K562 (cell line): ENCODE results near the gene FCHO1. TPM values are rescaled to one million over a fixed set of nuclear protein-coding genes. Genes with fewer than 3 reads are reported as not detected.

Experiments used
- CBFA2T2 ChIP-seq: fragments of 450-650 bp; conservative IDR thresholded peaks from 2 replicates; pipeline ENCODE4 v1.6.1; 2017; ENCODE audit warnings: mild to moderate bottlenecking
- CHCHD3 ChIP-seq: fragments of 250-450 bp; sonication (Bioruptor Pico); IDR thresholded peaks from 2 replicates; pipeline ENCODE4 v2.1.2; 2022; ENCODE audit warnings: mild to moderate bottlenecking
- DMBX1 ChIP-seq: fragments of 250-450 bp; sonication (Bioruptor Pico); IDR thresholded peaks from 2 replicates; pipeline ENCODE4 v1.8.0; 2022; ENCODE audit warnings: inconsistent platforms, mild to moderate bottlenecking, moderate library complexity, borderline replicate concordance
- EP400 ChIP-seq: fragments of 450-650 bp; IDR thresholded peaks from 2 replicates; pipeline ENCODE4 v1.6.1; 2017; ENCODE audit warnings: antibody characterized with exemption, mild to moderate bottlenecking, moderate library complexity
- HDAC6 ChIP-seq: IDR thresholded peaks from 2 replicates; pipeline ENCODE4 v1.6.1; 2012; ENCODE audit warnings: low read depth, mild to moderate bottlenecking, control low read depth, inconsistent platforms, low read length, moderate library complexity
- HIVEP1 ChIP-seq: fragments of 250-450 bp; sonication (Bioruptor Pico); IDR thresholded peaks from 2 replicates; pipeline ENCODE4 v1.4.0; 2020; ENCODE audit warnings: mild to moderate bottlenecking
- HSF4 ChIP-seq: fragments of 250-450 bp; sonication (Bioruptor Pico); IDR thresholded peaks from 2 replicates; pipeline ENCODE4 v2.1.2; 2022; ENCODE audit warnings: mild to moderate bottlenecking, moderate library complexity, borderline replicate concordance
- MAFK ChIP-seq: IDR thresholded peaks from 2 replicates; pipeline ENCODE4 v1.6.1; 2011; ENCODE audit warnings: low read length, improper control_type of control experiment
- MTA2 ChIP-seq: fragments of 450-650 bp; IDR thresholded peaks from 2 replicates; pipeline ENCODE4 v1.6.1; 2016; ENCODE audit warnings: low read depth
- NR2C2 ChIP-seq, 2 experiments: fragments of 200-800 bp in 1 of 2; sonication (Bioruptor generic) in 1 of 2; sonication (generic) in 1 of 2; formaldehyde crosslinking in 1 of 2; IDR thresholded peaks; 2 replicates each; pipeline versions ENCODE4 v1.6.1 to v1.8.0; 2016 to 2022; ENCODE audit warnings: mild to moderate bottlenecking in 1 of 2, missing compliant biosample characterization in 1 of 2, missing genetic modification characterization in 1 of 2, missing genetic modification reagents in 1 of 2
- POU5F1 ChIP-seq: fragments of 150-350 bp; IDR thresholded peaks from 2 replicates; pipeline ENCODE4 v1.6.1; 2014; ENCODE audit warnings: borderline replicate concordance, low read length, low read depth, mild to moderate bottlenecking; ENCODE audit not compliant: partially characterized antibody
- RBBP5 ChIP-seq: fragments of 200-600 bp; sonication (generic); IDR thresholded peaks from 2 replicates; pipeline ENCODE4 v1.6.1; 2012; ENCODE audit warnings: borderline replicate concordance, mild to moderate bottlenecking, low read length, control low read depth, inconsistent platforms; ENCODE audit not compliant: insufficient read depth, poor library complexity, severe bottlenecking
- TEAD1 ChIP-seq, 2 experiments: fragments of 450-650 bp in 1 of 2; sonication (generic) in 1 of 2; formaldehyde crosslinking; IDR thresholded peaks; 2 replicates each; pipeline versions ENCODE4 v1.4.0 to v1.8.0; 2020 to 2022; ENCODE audit warnings: mild to moderate bottlenecking in 2 of 2, missing genetic modification reagents in 1 of 2
- TFAM ChIP-seq: fragments of 250-450 bp; sonication (Bioruptor Pico); conservative IDR thresholded peaks from 2 replicates; pipeline ENCODE4 v1.5.0; 2021; ENCODE audit warnings: mild to moderate bottlenecking, moderate library complexity
- ZEB2 ChIP-seq: fragments of 450-650 bp; IDR thresholded peaks from 2 replicates; pipeline ENCODE4 v1.6.1; 2016
- ZNF561 ChIP-seq: fragments of 450-650 bp; formaldehyde crosslinking; conservative IDR thresholded peaks from 2 replicates; pipeline ENCODE4 v1.4.0; 2020; ENCODE audit warnings: mild to moderate bottlenecking, moderate library complexity
- polyA plus RNA-seq, 8 experiments: library from polyadenylated mRNA; depleted of rRNA in 4 of 8; stranded (reverse) in 5 of 8; unstranded in 3 of 8; fragments of >200 nt; fragmentation: Nextera tagmentation in 2 of 8; fragmentation: Illumina TruSeq in 1 of 8; extraction: Ambion mirVana in 2 of 8; extraction: Trizol in 1 of 8; gene quantifications; 2 replicates each; pipeline versions ENCODE4 v1.2.1 to v1.2.3, GENCODE V29; 2011 to 2014; ENCODE audit warnings: inconsistent platforms in 1 of 8, missing spikeins in 1 of 8
- total RNA-seq, 7 experiments: library from RNA; depleted of rRNA in 6 of 7; stranded (reverse); fragments of >200 nt in 6 of 7; fragmentation: Illumina TruSeq in 2 of 7; extraction: Trizol in 2 of 7; gene quantifications; 2 replicates each; pipeline versions ENCODE4 v1.2.1 to v1.2.3, GENCODE V29; 2011 to 2021; ENCODE audit warnings: low replicate concordance in 1 of 7
- TF ChIP-seq, protein P1 (sequence below): sonication (generic); formaldehyde crosslinking; IDR thresholded peaks from 2 replicates; pipeline ENCODE4 v1.8.1; 2023; ENCODE audit warnings: mild to moderate bottlenecking, missing genetic modification reagents
- TF ChIP-seq, protein P2 (sequence below): fragments of 200-800 bp; sonication (Bioruptor generic); IDR thresholded peaks from 2 replicates; pipeline ENCODE4 v1.6.1; 2017; ENCODE audit warnings: missing genetic modification characterization, missing compliant biosample characterization
- TF ChIP-seq, protein P3 (sequence below): sonication (generic); formaldehyde crosslinking; IDR thresholded peaks from 2 replicates; pipeline ENCODE4 v1.8.1; 2022; ENCODE audit warnings: missing genetic modification reagents
- TF ChIP-seq, protein P4 (sequence below), 2 experiments: fragments of 450-650 bp; conservative IDR thresholded peaks; 2 replicates each; pipeline ENCODE4 v1.6.1; 2017; ENCODE audit warnings: mild to moderate bottlenecking in 2 of 2, moderate library complexity in 2 of 2

Gene FCHO1
- total and polyA plus RNA-seq, 9 of the 15 experiments (the other 6 are each of a cell fraction or from before 2014, with no cell fraction given) = 0.21 to 58.9 (median 18.3) TPM

DNA sequence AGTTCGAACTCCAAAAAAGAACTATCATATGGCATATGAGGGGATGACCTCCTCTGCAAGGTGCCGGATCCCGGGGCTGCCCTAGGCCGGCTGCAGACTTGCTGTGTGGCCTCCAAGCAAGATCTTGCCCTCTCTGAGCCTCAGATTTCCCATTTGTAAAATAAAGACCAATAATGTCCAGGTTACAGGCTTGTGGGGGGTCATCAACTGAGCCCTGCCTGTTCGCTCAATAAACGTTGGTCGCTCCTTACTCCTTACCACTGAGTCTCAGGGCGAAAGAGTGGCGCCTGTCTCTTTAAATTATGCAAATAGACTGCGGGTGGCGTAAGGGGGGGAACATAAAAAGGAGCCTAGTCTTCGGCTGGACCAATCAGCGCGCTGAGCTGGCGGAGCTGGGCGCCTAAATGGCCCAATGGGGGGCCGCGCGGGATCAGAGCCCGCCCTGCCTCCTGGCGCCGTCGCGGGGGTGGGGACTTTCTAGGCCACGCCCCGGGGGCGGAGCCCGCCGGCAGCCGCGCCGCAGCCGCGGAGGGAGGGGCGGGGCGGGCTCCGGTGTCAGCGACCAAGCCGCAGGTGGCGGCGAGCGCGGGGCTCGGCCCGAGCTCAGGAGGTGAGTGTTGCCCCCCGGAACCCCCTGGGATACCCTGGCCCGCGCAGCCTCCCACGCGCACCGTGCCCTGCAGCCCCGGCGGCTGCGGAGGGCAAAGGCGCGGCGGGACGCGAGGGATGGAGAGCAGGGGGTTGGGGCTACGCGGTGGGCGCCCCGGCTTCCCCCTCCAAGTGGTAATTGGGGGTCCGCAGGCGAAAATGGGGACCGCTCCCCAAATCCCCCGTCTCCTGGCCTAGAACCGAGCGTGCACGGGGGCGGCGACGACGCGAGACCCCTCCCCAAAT, 3.8 kb upstream of the FCHO1 start (continued):
- TF ChIP-seq HDAC6 (no peak), RBBP5 (peak; percentile 53), CBFA2T2 (no peak), EP400 (no peak), CHCHD3 (no peak), MTA2 (no peak), HIVEP1 (CRISPR knock-in tag) (no peak), TFAM (CRISPR knock-in tag) (no peak), ZNF561 (CRISPR knock-in tag) (no peak), TEAD1 (CRISPR knock-in tag; IDR thresholded peaks at IDR 0.05) (no peak), DMBX1 (CRISPR knock-in tag) (peak; percentile 73; the same call in 1 of the 2 replicates), MAFK (no peak), HSF4 (CRISPR knock-in tag) (no peak), NR2C2 (CRISPR knock-in tag; IDR thresholded peaks at IDR 0.05) (no peak), NR2C2 (tag; IDR thresholded peaks at IDR 0.05) (no peak), POU5F1 (no peak), ZEB2 (no peak)
- TF ChIP-seq, protein P1, sequence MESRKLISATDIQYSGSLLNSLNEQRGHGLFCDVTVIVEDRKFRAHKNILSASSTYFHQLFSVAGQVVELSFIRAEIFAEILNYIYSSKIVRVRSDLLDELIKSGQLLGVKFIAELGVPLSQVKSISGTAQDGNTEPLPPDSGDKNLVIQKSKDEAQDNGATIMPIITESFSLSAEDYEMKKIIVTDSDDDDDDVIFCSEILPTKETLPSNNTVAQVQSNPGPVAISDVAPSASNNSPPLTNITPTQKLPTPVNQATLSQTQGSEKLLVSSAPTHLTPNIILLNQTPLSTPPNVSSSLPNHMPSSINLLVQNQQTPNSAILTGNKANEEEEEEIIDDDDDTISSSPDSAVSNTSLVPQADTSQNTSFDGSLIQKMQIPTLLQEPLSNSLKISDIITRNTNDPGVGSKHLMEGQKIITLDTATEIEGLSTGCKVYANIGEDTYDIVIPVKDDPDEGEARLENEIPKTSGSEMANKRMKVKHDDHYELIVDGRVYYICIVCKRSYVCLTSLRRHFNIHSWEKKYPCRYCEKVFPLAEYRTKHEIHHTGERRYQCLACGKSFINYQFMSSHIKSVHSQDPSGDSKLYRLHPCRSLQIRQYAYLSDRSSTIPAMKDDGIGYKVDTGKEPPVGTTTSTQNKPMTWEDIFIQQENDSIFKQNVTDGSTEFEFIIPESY (CRISPR knock-in tag) = 0 out of 2 replicates have a peak, but pooled peaks have one; percentile 21
- TF ChIP-seq, protein P2, sequence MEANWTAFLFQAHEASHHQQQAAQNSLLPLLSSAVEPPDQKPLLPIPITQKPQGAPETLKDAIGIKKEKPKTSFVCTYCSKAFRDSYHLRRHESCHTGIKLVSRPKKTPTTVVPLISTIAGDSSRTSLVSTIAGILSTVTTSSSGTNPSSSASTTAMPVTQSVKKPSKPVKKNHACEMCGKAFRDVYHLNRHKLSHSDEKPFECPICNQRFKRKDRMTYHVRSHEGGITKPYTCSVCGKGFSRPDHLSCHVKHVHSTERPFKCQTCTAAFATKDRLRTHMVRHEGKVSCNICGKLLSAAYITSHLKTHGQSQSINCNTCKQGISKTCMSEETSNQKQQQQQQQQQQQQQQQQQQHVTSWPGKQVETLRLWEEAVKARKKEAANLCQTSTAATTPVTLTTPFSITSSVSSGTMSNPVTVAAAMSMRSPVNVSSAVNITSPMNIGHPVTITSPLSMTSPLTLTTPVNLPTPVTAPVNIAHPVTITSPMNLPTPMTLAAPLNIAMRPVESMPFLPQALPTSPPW (CRISPR knock-in tag) = peak; percentile 99
- TF ChIP-seq, protein P3, sequence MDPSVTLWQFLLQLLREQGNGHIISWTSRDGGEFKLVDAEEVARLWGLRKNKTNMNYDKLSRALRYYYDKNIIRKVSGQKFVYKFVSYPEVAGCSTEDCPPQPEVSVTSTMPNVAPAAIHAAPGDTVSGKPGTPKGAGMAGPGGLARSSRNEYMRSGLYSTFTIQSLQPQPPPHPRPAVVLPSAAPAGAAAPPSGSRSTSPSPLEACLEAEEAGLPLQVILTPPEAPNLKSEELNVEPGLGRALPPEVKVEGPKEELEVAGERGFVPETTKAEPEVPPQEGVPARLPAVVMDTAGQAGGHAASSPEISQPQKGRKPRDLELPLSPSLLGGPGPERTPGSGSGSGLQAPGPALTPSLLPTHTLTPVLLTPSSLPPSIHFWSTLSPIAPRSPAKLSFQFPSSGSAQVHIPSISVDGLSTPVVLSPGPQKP (CRISPR knock-in tag) = no peak
- TF ChIP-seq, protein P4, sequence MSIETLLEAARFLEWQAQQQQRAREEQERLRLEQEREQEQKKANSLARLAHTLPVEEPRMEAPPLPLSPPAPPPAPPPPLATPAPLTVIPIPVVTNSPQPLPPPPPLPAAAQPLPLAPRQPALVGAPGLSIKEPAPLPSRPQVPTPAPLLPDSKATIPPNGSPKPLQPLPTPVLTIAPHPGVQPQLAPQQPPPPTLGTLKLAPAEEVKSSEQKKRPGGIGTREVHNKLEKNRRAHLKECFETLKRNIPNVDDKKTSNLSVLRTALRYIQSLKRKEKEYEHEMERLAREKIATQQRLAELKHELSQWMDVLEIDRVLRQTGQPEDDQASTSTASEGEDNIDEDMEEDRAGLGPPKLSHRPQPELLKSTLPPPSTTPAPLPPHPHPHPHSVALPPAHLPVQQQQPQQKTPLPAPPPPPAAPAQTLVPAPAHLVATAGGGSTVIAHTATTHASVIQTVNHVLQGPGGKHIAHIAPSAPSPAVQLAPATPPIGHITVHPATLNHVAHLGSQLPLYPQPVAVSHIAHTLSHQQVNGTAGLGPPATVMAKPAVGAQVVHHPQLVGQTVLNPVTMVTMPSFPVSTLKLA (conservative IDR thresholded peaks at IDR 0.05) = peak in 1 of 2 experiments; percentile 39; a peak in 1 of 4 replicates
